AG08396 (cell line): ENCODE results near the gene CFAP65.
A peak's percentile ranks its signal among the peaks of the same experiment; 100 is the strongest.

Experiments
- DNase-seq: peaks from one replicate; pipeline ENCODE4 v3.0.0; 2012; ENCODE audit warnings: low spot score, mixed read lengths

The CFAP65 gene

DNA sequence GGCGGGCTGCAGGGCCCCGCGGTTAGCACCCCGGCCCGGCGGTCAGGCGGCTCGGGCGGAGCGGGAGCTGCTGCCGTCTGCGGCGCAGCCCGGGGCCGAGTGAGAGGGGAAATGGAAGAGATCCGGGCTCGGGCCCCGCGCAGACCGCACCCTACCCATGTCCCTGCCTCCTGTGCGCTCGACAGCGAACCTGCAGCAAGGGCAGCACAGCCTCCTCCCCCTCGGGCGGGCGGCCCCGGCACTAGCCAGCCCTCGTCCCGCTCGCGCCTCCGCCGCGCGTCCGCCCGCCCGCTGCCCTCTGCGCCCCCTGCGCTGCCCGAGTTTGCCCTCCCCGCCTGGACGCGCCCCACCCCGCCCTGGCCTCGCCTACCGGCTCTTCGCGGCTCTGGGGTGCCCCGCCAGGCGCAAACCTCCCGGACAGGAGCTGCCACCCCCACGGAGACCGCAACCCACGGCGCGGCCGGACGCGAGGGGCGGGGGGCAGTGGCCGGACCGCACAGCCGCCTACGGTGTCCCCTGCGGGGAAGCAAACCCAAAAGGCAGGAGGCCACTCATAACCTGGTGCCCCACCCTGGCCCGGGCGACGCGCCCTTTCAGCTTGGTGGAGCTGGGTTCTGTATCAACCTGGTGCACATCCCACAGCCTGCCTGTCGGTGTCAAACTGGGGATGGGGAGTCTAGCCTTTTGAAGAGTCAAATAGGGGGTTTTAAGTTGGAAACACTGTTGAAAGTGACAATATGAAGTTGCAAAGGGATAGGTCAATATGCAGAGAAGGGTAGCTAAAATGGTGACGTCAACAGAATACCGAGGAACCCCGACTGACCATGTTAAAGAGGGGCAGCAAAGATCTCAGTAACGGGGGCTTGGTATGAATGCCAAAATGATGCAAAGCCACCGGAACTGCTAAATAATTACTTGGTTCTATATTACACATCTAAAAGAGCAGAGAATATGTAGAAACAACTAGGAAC, 19.8 kb upstream of the CFAP65 start, which contains the start of gene IHH:
Gene IHH, minus strand, starts transcription at position 101 of the 971 bp plus-strand sequence. CDS start 454 bp downstream, outside the sequence.
- peak; percentile 54 for DNase-seq

DNA sequence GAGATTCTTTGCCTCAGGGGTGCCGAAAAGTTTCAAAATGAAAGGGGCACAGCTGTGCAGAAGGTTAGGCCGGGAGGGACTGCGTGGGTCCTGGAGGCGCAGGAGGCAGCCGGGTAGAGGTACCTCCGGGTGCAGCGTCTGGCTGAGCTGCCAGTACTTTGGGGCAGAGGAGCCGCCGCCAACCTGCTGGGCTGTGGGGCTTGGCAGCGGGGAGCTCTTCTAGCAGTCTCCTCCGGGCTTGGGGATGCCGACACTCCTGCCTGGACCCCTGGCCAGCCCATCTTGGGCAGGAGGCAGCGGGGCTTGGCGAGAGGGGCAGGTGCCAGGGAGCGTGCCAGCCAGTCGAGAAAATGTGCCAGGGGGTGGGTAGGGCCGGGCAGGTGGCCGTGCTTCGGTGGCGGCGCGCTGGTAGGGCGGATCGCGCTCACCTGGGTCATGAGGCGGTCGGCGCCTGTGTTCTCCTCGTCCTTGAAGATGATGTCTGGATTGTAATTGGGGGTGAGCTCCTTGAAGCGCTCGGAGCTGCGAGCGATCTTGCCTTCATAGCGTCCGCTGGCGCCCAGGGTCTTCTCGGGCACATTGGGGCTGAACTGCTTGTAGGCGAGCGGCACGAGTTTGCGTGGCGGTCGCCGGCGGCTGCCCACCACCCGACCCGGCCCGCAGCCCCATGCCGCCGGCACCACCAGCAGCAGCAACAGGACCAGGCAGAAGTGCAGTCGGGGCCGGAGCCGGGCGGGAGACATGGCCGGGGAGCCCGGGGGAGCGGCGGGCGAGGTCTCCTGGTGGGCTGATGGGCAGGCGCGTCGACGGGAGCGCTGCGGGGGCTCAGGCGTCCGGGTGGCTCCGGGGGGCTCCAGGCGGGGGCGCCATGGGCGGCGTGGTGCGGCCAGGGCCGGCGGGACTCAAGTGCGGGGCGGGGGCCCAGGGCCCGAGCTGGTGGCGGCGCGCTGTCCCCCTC, 18.7 kb upstream of the CFAP65 start:
- no peak for DNase-seq

DNA sequence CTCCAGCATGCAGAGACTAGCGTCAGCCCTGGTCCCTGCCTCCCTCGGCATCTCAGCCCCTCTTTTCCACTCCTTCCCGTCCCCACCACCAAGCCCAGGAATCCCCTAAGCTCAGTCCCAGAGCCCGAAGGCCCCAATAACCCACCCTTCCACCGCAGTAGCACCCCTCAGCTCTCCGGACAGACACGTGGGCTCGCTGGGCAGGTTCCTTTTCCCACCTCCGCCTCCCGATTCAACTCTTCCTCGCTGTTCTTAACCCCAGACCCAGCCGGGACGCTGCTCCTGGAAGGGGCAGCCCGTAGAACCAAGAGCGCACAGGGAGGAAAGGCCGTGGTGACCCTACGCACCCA, 18.0 kb upstream of the CFAP65 start:
- no peak for DNase-seq

DNA sequence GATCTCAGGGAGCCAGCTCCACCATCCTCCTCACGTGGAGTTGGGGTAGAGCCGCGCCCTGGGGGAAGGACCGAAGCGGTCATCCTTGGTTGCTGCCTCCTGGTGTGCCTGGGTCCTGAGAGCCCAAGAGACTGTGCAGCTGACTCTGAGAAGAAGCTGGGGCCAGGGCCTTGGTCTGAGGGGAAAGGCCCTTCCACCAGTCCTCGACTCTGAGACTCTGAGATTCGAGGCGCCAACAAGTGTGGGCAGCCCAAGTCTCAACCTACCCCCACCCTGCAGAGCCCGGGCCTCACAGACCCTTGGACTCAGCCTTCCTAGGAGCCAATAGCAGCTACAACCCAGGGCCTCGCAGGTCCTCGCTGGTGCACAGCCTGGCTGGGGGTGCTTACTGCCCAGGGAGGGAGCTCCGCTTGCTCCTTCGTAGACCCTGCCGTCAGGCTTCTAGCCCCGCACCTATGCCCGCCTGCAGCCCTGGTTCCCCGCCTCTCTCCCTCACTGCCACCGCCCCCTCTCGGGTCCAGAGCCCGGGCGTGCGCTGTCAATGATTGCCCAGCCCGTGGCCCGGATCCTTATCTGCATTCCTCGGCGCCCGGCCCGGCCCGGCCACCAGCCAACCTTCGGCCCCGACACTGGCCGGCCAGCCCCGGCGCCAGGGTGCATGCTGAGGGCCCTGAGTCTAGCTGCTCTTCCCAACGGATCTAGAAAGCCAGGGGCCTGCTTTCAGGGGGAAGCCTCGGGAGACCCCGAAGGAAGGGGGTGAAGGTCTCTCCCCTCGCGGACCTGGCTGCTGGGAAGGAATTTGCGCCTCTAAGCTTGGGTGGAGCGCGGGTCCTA, 17.4 kb upstream of the CFAP65 start:
- peak; percentile 83 for DNase-seq

DNA sequence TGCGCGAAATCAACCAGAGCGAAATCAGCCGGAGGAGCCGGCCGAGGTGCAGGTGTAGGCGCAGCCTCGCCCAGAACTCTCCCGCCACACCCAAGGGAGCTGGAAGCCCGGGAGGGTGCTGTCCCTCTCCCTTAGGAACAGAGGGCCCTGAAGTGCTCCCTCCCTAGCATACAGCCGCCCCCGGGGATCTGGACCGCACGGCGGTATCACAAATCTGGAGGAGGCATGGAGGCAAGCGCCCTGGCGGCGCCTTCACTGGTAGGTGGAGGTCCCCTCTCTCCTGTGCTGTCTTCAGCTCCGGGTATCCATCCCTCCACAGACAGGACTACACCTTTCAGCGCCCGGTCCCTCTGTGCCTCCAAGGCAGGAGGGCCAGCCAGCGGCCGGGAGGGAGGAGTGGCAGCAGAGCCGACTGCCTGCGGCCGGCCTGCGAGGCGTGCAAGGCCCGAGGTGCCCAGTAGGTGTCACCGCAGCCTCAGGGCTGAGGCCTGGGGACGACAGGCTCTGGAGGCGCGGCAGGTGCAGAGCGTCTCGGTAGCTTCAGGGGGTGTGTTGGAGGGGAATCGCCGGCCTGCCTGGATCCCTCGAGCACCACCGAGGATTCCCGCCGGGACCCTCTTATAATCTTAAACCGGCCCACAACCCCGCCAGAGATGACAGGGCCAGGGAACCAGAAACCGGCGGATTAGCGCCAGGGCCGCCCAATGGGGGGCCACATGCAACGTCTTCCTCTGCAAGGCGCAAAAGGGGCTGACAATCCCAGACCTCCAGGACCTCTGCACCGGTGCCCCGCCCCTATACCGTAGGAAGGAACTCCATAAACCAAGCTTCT, 16.6 kb upstream of the CFAP65 start:
- DNase-seq: peak; percentile 90

DNA sequence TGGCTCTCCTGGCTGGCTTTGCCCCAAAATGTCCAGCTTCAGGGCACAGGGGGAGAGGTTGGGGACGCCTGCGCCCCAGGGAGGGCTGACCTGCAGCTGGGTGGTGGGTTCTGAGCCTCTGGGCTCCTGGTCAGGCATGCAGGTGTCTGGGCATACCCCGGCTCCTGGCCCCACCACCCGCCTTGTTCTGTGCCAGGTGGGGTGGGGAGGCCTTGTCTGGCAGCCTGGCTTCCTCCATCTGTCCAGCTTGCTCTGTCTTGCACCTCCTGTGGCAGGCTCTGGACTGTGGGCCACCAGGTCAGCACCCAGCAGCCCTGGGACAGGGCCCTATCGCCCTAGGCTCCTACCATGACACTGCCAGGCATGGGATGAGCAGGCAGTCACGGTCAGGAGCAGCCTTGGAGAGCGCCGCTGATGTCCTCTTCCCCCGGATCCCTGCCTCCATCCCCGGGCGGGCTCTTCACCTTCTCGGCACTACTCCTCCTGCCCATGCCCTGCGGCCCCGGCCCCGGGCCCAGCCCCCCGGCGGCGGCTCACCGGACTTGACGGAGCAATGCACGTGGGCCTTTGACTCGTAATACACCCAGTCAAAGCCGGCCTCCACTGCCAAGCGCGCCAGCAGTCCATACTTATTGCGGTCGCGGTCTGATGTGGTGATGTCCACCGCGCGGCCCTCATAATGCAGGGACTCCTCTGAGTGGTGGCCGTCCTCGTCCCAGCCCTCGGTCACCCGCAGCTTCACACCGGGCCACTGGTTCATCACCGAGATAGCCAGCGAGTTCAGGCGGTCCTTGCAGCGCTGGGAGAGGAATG, 15.8 kb upstream of the CFAP65 start:
- no peak for DNase-seq

DNA sequence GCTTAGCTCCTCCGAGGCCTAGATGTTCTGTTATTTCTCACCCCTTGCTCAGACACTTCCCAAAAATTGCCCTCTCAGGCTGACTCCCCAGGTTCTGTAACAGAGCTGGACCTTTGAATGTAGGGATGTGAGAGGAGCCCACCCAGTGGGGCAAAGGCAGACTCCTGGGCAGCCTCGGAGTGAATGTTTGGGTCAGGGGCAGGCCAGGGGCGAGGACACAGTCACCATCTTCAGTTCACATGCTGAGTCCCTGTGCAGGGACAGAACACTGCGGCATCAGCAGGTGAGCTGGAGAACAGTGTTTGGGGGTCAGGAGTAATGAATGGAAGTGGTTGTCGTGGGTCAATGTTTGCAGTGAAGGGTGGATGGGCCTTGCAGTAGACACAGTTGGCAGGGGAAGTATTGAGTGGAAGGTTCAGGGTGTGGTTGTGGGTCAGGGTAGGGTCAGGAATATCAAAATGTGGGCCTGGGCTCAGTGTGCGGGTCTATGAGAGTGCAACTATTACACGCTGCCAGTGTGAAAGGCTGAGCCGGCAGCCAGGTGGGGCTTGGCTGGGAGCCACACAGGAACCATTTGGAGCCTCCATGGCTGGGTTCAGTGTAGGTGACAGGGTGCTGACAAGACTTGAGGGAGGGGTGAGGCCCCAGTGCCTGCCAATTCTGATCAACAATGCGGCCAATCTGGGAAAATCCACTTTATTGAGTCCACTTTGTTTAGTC, 15.0 kb upstream of the CFAP65 start:
- no peak for DNase-seq

DNA sequence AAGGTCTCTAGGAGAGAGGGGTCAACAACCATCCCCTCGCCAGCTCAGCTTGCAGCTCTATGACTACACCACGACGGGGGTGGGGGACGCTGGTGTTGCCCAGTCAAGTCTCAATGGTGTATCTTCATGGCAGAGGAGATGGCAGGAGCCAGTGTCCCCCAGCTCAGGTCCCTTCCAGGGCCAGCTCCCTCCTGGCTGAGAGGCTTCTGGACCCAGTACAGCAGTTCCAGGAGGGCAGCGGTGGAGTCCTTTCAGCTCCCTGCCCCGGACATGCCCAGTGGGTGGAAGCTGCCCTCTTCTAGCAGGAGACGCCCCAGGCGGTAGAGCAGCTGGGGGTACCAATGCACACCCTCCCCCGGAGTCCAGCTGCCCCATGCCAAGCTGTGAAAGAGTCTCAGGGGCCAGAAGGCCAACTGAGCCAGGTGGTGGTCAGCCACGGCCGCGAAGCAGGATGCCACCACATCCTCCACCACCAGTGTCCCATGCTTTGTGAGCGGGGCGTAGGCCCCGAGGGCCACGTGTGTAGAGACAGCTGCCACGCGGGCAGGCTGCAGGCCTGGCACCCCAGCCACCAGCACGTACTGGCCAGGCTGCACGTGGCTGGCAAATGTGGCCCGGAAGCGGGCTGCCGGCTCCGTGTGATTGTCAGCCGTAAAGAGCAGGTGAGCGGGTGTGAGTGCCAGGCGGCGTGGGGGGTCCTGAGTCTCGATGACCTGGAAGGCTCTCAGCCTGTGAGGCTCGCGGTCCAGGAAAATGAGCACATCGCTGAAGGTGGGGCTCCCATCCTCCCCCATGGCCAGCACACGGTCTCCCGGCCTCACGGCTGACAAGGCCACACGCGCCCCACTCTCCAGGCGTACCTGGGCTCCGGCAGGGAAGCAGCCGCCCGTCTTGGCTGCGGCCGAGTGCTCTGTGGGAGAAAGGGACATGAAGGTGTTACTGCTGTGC, 13.9 kb upstream of the CFAP65 start:
- no peak for DNase-seq

DNA sequence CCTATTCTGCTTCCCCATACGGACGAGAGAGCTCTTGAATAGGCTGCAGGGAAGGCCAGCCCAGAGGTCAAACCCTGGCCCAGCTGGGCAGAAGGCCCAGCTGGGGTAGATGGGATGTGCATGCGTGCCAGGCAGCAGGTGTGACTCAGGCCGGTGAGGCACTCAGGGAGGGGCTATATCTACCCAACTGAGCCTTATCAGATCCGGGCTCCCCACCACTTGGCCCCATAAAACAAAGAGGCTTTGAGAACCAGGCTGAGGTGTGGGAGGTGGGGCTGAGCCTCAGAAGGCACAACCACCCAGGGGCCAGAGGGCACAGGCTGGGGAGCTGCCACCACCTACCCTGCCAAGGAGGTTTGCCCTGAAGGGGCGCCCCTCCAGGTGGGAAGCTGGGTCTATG, 8.0 kb upstream of the CFAP65 start:
- DNase-seq: no peak

DNA sequence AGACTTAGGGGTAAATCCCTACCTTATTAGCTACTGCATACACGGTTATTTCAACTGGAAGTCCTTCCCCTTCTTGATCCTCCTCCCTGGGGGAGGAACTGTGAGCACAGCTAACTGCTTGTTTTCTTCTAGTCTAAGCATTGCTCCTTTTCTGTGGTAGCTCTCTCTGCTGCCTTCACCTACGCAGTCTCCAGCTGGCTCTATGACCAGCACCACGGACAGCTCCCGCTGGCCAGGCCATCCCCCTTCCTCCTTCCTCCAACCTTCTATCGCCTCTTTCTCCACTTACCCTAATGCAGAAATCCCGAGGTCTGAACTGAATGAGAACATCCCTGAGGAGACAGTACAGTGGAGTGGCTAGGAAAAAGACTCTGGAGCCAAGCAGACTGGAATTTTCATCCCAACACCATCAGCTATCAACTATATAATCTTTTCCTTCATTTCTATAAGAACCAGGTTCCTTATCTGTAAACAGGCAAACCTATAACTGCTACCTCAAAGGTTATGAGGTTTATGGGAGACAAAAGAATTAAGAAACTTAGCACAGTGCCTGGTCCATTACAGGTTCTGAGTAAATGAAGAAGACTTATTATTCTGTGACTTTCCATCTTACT, 4.7 kb upstream of the CFAP65 start:
- peak; percentile 67 for DNase-seq

DNA sequence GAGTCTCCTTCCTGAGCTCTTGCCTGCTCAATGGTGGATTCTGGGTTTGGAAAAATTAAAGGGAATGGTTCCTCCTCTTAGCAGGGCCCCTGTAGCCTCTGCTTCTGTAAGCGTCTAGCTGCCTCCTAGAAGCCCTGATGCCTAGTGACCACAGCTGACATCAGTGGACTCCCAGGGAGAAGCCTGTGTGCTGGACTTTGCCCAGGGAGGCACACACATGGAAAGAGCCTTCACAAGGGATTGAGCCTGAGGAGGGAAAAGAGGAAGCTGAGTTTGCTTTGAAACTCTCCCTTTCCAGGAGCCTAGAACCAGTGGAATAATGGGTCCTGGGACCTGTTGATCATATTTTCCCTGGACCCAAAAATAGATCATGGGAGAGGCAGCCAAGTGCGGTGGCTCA, 1.4 kb upstream of the CFAP65 start:
- no peak for DNase-seq

DNA sequence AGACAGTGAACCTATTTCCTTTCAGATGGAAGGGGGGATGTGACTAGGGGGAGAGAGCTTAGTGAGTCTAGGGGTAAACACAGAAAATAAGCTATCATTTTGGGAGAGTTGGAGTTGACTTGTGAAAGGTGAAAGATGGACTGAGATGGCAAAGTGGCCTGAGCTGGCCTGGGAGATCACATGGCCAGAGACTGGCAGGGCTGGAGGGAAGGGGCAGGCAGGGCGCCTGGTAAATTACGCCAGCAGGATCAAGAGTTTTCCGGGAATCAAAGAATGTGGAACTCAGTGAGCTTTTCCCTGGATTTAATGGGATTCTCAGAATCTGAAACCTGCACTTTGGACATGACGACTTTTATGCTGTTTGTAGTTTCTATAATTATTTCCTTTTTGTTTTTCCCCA, 841 bp upstream of the CFAP65 start:
- DNase-seq: no peak

DNA sequence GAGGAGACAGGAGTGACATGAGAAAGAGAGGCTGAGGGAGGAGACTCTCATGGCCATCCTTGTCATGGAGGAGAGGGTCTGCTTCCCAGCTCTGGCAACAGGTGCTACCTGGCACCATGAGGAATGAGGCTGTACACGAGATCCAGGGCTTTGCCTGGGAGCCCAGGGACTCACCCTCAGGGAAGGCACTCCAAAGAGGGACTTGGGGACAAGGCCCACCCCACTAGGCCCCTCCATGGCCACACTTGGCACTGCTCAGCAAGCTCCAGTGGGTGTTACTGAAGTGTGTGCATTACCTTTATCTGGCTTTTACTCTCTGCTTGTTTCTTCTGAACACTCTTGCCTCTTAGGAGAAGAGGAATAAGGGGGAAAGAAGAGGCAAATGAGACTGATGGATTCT, 2.7 kb downstream of the CFAP65 start:
- DNase-seq: no peak

DNA sequence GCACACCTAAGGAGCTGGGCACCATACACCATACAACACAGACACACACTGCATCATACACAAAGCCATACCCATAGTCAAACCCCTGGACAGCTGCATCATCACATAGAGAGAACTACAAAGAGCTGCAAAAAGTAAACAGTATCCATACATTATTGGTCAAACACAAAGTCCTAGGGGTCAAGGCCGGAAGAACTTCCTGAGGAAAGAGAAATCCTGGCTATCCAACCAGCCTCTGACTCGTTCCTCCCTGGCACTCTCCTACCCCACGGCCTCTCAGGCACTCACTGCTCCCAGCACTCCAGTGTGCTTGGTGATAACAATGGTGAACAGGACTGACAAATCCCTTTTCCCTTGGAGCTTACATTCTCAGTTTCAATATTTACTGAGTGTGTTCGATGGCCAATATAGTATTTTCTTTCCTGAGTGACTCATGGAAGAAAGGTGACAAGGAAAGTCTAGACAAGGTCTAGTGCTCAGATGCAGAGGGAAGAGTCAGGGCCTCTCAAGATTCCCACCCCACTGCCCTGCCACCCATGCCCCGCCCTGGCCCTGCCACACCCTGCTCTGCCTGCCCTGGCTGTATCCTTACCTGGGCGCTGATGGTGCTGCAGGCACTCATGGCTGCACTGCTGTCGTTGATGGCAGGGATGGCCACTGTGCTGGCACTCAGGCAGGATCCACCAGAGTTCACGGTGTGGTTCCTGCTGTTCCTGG, 3.4 kb downstream of the CFAP65 start:
- no peak for DNase-seq

DNA sequence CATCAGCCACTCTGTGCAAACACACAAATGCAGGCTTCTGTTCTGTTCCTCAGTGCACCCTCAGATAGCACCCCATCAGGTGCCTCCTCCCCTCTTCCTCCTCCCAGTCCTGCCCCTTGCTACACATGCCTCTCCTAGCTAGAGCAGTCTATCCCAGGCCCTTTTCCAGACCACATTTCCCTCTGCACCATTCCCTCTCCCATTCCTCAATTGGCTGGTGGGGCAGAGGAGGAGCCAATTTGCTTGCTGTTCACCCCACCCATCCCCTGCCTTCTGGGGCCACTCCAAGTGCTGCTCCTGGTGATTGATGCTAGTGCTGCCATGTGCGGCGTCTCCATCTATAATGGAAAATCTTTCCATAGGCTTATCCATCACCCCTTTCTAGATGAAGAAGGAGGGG, 5.4 kb downstream of the CFAP65 start:
- DNase-seq: no peak

DNA sequence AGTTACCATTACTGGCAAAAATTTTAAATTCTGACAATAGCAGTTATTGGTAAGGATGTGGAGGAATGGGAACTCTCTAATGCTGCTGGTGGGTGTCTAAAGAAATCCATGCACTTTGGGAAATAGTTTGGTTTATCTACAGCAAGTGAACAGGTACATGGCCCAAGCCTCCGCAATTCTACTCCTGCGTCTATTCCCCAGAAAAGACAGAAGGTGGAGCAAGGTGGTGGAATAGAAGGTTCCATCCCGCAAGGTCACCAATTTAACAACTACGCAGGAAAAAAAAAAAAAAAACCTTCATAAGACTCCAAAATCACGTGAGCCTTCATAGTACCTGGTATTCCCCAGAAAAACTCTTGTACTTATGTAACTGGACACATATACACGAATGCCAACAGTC, 6.5 kb downstream of the CFAP65 start:
- no peak for DNase-seq
